ENCODE data around the gene C2orf76.

The C2orf76 gene

GRCh38 chr2:119255760-119256581 is 110.7 kb downstream of the C2orf76 start:
- DNase-seq (ENCODE audit: low read depth, low spot score) = no peak
- no peak overlapping the region for H3K4me3 ChIP-seq (ENCODE audit: low read length)

GRCh38 chr2:119254601-119255080 is 112.0 kb downstream of the C2orf76 start:
- no peak for DNase-seq (ENCODE audit: low read depth, low spot score)
- no peak overlapping the region for H3K4me3 ChIP-seq (ENCODE audit: low read length)

DNA sequence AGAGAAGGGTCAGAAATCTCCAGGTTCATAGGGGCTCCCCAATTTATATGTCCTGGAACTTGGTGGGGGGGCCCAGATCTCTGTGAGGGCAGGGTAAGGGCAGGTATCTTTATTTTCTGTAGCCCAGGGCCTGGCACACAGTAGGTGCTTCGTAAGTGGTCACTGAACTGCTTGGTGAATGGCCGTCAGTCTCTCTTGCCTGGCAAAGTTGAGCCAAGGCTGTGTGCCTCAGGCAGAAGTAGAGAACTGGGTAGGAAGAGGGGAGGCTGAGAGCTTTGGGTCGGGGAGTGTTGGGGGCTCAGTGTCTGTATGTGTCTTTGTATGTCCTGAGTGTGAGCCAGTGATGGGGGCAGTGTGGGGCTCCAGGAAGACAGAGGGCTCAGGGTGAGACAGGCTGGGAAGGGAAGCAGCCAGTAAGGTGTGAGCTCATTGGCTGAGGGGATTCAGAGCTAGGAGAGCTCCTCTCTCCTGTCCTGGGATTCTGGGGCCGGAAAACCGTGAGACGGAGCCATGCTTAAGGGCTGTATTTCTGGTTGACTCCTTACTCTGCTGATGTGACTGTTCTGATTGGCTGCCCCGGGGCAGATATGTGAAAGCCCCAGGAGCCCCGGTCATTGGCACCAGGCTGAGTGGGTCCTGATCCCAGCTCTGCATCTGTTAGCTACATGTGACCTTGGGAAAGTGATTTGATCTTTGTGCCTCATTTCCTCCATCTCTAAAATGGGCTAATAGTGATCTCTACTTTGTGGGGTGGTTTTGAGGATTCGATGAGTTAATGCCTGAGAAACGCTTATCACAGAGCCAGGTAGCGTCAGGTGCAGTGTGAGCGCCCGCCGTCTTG is 112.7 kb downstream of the C2orf76 start:
- no peak for DNase-seq (ENCODE audit: low read depth, low spot score)
- H3K4me3 ChIP-seq (ENCODE audit: low read length) = no peak overlapping the region

- DNase-seq (ENCODE audit: low read depth, low spot score) = no peak
- H3K4me3 ChIP-seq (ENCODE audit: low read length) = no peak overlapping the region
Measured at GRCh38 chr2:119253114-119253702, 113.4 kb downstream of the C2orf76 start.
